ENCODE results near the gene NDUFAF3.

- TF ChIP-seq, protein P1, sequence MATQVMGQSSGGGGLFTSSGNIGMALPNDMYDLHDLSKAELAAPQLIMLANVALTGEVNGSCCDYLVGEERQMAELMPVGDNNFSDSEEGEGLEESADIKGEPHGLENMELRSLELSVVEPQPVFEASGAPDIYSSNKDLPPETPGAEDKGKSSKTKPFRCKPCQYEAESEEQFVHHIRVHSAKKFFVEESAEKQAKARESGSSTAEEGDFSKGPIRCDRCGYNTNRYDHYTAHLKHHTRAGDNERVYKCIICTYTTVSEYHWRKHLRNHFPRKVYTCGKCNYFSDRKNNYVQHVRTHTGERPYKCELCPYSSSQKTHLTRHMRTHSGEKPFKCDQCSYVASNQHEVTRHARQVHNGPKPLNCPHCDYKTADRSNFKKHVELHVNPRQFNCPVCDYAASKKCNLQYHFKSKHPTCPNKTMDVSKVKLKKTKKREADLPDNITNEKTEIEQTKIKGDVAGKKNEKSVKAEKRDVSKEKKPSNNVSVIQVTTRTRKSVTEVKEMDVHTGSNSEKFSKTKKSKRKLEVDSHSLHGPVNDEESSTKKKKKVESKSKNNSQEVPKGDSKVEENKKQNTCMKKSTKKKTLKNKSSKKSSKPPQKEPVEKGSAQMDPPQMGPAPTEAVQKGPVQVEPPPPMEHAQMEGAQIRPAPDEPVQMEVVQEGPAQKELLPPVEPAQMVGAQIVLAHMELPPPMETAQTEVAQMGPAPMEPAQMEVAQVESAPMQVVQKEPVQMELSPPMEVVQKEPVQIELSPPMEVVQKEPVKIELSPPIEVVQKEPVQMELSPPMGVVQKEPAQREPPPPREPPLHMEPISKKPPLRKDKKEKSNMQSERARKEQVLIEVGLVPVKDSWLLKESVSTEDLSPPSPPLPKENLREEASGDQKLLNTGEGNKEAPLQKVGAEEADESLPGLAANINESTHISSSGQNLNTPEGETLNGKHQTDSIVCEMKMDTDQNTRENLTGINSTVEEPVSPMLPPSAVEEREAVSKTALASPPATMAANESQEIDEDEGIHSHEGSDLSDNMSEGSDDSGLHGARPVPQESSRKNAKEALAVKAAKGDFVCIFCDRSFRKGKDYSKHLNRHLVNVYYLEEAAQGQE (IDR thresholded peaks at IDR 0.05; ENCODE audit: low read depth, low read length), result no peak
- TF ChIP-seq MXI1 (IDR thresholded peaks at IDR 0.05; ENCODE audit: low read depth, low read length) (no peak), CTCF (IDR thresholded peaks at IDR 0.05 in 2 of 3, conservative IDR thresholded peaks at IDR 0.05 in 1 of 3; ENCODE audit: control insufficient read depth in 2 of 3, extremely low read depth in 1 of 3, insufficient read depth in 1 of 3, low read depth in 3 of 3, low read length in 3 of 3) (no peak), RFX5 (IDR thresholded peaks at IDR 0.05; ENCODE audit: low read depth, low read length) (no peak), DPF2 (IDR thresholded peaks at IDR 0.05) (no peak), ESRRA (IDR thresholded peaks at IDR 0.05; ENCODE audit: low read length) (no peak)
These were observed 5.7 kb downstream of the NDUFAF3 start for GRCh38 chr3:49027634-49028033.

Measured in GM12878 (cell line).